Measurements from ENCODE around the gene FAM3A. TPM values are rescaled to one million over a fixed set of nuclear protein-coding genes. Genes with fewer than 3 reads are reported as not detected.
A peak's percentile ranks its signal among the peaks of the same experiment; 100 is the strongest.

FAM3A gene
- total and polyA plus RNA-seq, 9 of the 15 experiments (the other 6 are each of a cell fraction or from before 2014, with no cell fraction given) = 0.75 to 70.6 (median 27.0) TPM

DNA sequence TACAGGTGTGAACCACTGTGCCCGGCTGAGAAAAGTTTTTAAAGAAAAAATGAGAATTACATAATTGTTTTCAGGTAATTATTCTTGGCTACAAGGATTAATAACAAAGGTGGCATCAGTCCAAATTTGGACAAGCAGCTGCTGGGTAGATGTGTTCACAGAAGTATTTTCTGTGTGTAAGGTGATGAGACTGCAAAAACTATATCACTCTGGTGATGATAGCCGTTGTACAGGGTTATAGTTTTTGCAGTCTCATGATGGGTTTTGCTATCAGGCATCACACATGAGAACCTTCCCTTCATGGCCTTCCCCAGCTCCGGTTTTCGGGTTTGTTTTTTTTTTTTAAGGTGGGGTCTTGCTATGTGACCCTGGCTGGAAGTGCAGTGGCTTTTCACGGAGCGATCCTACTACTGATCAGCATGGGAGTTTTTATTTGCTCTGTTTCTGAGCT, 20.5 kb downstream of the FAM3A start (continued):
- TF ChIP-seq, protein P1, sequence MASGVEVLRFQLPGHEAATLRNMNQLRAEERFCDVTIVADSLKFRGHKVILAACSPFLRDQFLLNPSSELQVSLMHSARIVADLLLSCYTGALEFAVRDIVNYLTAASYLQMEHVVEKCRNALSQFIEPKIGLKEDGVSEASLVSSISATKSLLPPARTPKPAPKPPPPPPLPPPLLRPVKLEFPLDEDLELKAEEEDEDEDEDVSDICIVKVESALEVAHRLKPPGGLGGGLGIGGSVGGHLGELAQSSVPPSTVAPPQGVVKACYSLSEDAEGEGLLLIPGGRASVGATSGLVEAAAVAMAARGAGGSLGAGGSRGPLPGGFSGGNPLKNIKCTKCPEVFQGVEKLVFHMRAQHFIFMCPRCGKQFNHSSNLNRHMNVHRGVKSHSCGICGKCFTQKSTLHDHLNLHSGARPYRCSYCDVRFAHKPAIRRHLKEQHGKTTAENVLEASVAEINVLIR (CRISPR knock-in tag; IDR thresholded peaks at IDR 0.05) = no peak
- TF ChIP-seq ZSCAN32 (CRISPR knock-in tag; IDR thresholded peaks at IDR 0.05) (no peak), CEBPB (tag; IDR thresholded peaks at IDR 0.05) (no peak), ESRRA (IDR thresholded peaks at IDR 0.05; ENCODE audit: borderline replicate concordance, low read depth) (no peak), NFRKB (IDR thresholded peaks at IDR 0.05; ENCODE audit: low read depth) (no peak), RCOR1 (IDR thresholded peaks at IDR 0.05; ENCODE audit: borderline replicate concordance in 1 of 2, low read depth in 2 of 2, low read length in 2 of 2) (peak in 1 of 2 experiments; percentile 83; a peak in 2 of 4 replicates), ZNF507 (tag; conservative IDR thresholded peaks at IDR 0.05) (no peak), HNRNPH1 (optimal IDR thresholded peaks at IDR 0.05; ENCODE audit: low read depth, low read length) (no peak), TRIM28 (IDR thresholded peaks at IDR 0.05) (no peak), ADNP (tag; IDR thresholded peaks at IDR 0.05) (no peak), ZNF75A (CRISPR knock-in tag; IDR thresholded peaks at IDR 0.05) (no peak), STAG1 (CRISPR knock-in tag; IDR thresholded peaks at IDR 0.05; ENCODE audit: borderline replicate concordance) (no peak), POLR2B (IDR thresholded peaks at IDR 0.05; ENCODE audit: low read depth, partially characterized antibody) (no peak), PHB (CRISPR knock-in tag; IDR thresholded peaks at IDR 0.05) (no peak), THRAP3 (IDR thresholded peaks at IDR 0.05; ENCODE audit: borderline replicate concordance) (no peak), KAT8 (IDR thresholded peaks at IDR 0.05; ENCODE audit: low read depth) (no peak), GTF2A2 (tag; IDR thresholded peaks at IDR 0.05) (no peak)
- TF ChIP-seq, protein P2, sequence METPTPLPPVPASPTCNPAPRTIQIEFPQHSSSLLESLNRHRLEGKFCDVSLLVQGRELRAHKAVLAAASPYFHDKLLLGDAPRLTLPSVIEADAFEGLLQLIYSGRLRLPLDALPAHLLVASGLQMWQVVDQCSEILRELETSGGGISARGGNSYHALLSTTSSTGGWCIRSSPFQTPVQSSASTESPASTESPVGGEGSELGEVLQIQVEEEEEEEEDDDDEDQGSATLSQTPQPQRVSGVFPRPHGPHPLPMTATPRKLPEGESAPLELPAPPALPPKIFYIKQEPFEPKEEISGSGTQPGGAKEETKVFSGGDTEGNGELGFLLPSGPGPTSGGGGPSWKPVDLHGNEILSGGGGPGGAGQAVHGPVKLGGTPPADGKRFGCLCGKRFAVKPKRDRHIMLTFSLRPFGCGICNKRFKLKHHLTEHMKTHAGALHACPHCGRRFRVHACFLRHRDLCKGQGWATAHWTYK (CRISPR knock-in tag; IDR thresholded peaks at IDR 0.05) = no peak
- TF ChIP-seq, protein P3, sequence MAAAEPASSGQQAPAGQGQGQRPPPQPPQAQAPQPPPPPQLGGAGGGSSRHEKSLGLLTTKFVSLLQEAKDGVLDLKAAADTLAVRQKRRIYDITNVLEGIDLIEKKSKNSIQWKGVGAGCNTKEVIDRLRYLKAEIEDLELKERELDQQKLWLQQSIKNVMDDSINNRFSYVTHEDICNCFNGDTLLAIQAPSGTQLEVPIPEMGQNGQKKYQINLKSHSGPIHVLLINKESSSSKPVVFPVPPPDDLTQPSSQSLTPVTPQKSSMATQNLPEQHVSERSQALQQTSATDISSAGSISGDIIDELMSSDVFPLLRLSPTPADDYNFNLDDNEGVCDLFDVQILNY (CRISPR knock-in tag; IDR thresholded peaks at IDR 0.05) = no peak
- TF ChIP-seq, protein P4, sequence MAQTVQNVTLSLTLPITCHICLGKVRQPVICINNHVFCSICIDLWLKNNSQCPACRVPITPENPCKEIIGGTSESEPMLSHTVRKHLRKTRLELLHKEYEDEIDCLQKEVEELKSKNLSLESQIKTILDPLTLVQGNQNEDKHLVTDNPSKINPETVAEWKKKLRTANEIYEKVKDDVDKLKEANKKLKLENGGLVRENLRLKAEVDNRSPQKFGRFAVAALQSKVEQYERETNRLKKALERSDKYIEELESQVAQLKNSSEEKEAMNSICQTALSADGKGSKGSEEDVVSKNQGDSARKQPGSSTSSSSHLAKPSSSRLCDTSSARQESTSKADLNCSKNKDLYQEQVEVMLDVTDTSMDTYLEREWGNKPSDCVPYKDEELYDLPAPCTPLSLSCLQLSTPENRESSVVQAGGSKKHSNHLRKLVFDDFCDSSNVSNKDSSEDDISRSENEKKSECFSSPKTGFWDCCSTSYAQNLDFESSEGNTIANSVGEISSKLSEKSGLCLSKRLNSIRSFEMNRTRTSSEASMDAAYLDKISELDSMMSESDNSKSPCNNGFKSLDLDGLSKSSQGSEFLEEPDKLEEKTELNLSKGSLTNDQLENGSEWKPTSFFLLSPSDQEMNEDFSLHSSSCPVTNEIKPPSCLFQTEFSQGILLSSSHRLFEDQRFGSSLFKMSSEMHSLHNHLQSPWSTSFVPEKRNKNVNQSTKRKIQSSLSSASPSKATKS (CRISPR knock-in tag; IDR thresholded peaks at IDR 0.05) = no peak
- TF ChIP-seq, protein P5, sequence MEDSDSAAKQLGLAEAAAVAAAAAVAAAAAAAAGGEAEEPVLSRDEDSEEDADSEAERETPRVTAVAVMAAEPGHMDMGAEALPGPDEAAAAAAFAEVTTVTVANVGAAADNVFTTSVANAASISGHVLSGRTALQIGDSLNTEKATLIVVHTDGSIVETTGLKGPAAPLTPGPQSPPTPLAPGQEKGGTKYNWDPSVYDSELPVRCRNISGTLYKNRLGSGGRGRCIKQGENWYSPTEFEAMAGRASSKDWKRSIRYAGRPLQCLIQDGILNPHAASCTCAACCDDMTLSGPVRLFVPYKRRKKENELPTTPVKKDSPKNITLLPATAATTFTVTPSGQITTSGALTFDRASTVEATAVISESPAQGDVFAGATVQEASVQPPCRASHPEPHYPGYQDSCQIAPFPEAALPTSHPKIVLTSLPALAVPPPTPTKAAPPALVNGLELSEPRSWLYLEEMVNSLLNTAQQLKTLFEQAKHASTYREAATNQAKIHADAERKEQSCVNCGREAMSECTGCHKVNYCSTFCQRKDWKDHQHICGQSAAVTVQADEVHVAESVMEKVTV (CRISPR knock-in tag; IDR thresholded peaks at IDR 0.05) = no peak
- TF ChIP-seq, protein P6, sequence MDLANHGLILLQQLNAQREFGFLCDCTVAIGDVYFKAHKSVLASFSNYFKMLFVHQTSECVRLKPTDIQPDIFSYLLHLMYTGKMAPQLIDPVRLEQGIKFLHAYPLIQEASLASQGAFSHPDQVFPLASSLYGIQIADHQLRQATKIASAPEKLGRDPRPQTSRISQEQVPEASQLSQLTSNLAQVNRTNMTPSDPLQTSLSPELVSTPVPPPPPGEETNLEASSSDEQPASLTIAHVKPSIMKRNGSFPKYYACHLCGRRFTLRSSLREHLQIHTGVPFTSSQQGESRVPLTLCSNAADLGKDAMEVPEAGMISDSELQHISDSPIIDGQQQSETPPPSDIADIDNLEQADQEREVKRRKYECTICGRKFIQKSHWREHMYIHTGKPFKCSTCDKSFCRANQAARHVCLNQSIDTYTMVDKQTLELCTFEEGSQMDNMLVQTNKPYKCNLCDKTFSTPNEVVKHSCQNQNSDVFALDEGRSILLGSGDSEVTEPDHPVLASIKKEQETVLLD (IDR thresholded peaks at IDR 0.05) = 0 out of 2 replicates have a peak, but pooled peaks have one; percentile 12
